ENCODE results near the gene NFATC4.

GRCh38 chr14:24416932-24417619, 49.1 kb downstream of the NFATC4 start:
- TF ChIP-seq CTCF (IDR thresholded peaks at IDR 0.05 in 8 of 11, conservative IDR thresholded peaks at IDR 0.05 in 3 of 11) (no peak), POLR2AphosphoS5 (IDR thresholded peaks at IDR 0.05) (no peak)

All from spleen (tissue), 7 donors.